A549 (cell line): ENCODE measurements around the gene ZNF526. TPM values are rescaled to one million over a fixed set of nuclear protein-coding genes. Genes with fewer than 3 reads are reported as not detected.
A peak's percentile ranks its signal among the peaks of the same experiment; 100 is the strongest.

Experiments
- ATAC-seq, 2 experiments: fragments of 200-7000 bp in 1 of 2; fragments of >200 bp in 1 of 2; cut with Nextera tagmentation in 1 of 2; cut with Tn5 transposase in 1 of 2; 3 replicates each; pipeline versions ENCODE4 v1.8.0 to v1.9.1; 2018 to 2020; ENCODE audit warnings: mild to moderate bottlenecking in 1 of 2, moderate library complexity in 1 of 2
- CTCF ChIA-PET: fragments of 300-600 bp; sonication (Branson Sonifier 250); formaldehyde crosslinking; extraction: SDS; loops from one replicate; lab custom pipeline; 2021; ENCODE audit warnings: antibody characterized with exemption, inconsistent platforms; lab: Yijun Ruan, JAX
- POLR2A ChIA-PET: fragments of 350-600 bp; formaldehyde crosslinking; extraction: SDS; loops from one replicate; lab custom pipeline; 2021; ENCODE audit warnings: antibody characterized with exemption, inconsistent platforms; lab: Yijun Ruan, JAX
- DNase-seq, 2 experiments: peaks; one replicate each; pipeline versions ENCODE4 v3.0.0 to v3.0.0-alpha.2; 2011 to 2016; ENCODE audit warnings: low read depth in 1 of 2, low spot score in 1 of 2
- FAIRE-seq: peaks from 2 replicates; lab custom pipeline; 2011; peaks lifted over from hg19 to GRCh38; lab: Jason Lieb, UNC
- H3K27ac ChIP-seq, 2 experiments: fragments of >200 bp; sonication (Bioruptor Twin); formaldehyde crosslinking; 3 replicates each; pipeline ENCODE4 v1.5.1; 2016 to 2017
- H3K4me1 ChIP-seq: fragments of >200 bp; sonication (Bioruptor Twin); formaldehyde crosslinking; 3 replicates; pipeline ENCODE4 v1.6.1; 2016
- H3K4me2 ChIP-seq: fragments of >200 bp; sonication (Bioruptor Twin); formaldehyde crosslinking; 3 replicates; pipeline ENCODE4 v1.6.1; 2016
- H3K4me3 ChIP-seq: fragments of >200 bp; sonication (Bioruptor Twin); formaldehyde crosslinking; 3 replicates; pipeline ENCODE4 v1.5.1; 2016
- H3K9me3 ChIP-seq: fragments of >200 bp; sonication (Bioruptor Twin); formaldehyde crosslinking; 3 replicates; pipeline ENCODE4 v1.6.1; 2016
- BCL3 ChIP-seq: fragments of >200 bp; sonication (Bioruptor Twin); formaldehyde crosslinking; IDR thresholded peaks from 3 replicates; pipeline ENCODE4 v1.6.1; 2016
- BHLHE40 ChIP-seq: IDR thresholded peaks from 2 replicates; pipeline ENCODE4 v1.6.1; 2012; ENCODE audit warnings: low read depth, low read length, inconsistent platforms
- CBX2 ChIP-seq: fragments of 200-600 bp; sonication (generic); IDR thresholded peaks from 2 replicates; pipeline ENCODE4 v1.6.1; 2016; ENCODE audit warnings: low read depth, mild to moderate bottlenecking, borderline replicate concordance
- CHD2 ChIP-seq: fragments of 150-350 bp; IDR thresholded peaks from 2 replicates; pipeline ENCODE4 v1.6.1; 2014; ENCODE audit warnings: low read length; ENCODE audit not compliant: partially characterized antibody
- EHF ChIP-seq: fragments of 250-450 bp; sonication (Bioruptor Pico); IDR thresholded peaks from 2 replicates; pipeline ENCODE4 v1.5.0; 2020; ENCODE audit warnings: mild to moderate bottlenecking
- ESRRA ChIP-seq: fragments of 150-350 bp; IDR thresholded peaks from 2 replicates; pipeline ENCODE4 v1.6.1; 2014; ENCODE audit warnings: mild to moderate bottlenecking, low read length, borderline replicate concordance
- HOXB13 ChIP-seq: fragments of 250-450 bp; sonication (Bioruptor Pico); IDR thresholded peaks from 2 replicates; pipeline ENCODE4 v1.5.0; 2020; ENCODE audit warnings: low read depth, mild to moderate bottlenecking, moderate library complexity
- HOXB5 ChIP-seq: fragments of 250-450 bp; sonication (Bioruptor Pico); IDR thresholded peaks from 2 replicates; pipeline ENCODE4 v1.5.0; 2020; ENCODE audit warnings: mild to moderate bottlenecking, moderate library complexity
- JUN ChIP-seq, 2 experiments: fragments of >200 bp; sonication (Bioruptor Twin); formaldehyde crosslinking; IDR thresholded peaks; 2 replicates in 1 of 2; 3 replicates in 1 of 2; pipeline ENCODE4 v1.6.1; 2016 to 2017
- KDM5A ChIP-seq: fragments of 200-600 bp; sonication (generic); IDR thresholded peaks from 2 replicates; pipeline ENCODE4 v1.6.1; 2016; ENCODE audit warnings: antibody characterized with exemption, mild to moderate bottlenecking
- MAFK ChIP-seq: fragments of 450-650 bp; IDR thresholded peaks from 2 replicates; pipeline ENCODE4 v1.6.1; 2014; ENCODE audit not compliant: partially characterized antibody
- MAX ChIP-seq: IDR thresholded peaks from 2 replicates; pipeline ENCODE4 v1.6.1; 2012
- MAZ ChIP-seq: fragments of 150-350 bp; IDR thresholded peaks from 2 replicates; pipeline ENCODE4 v1.6.1; 2014; ENCODE audit warnings: antibody characterized with exemption, low read depth, low read length, borderline replicate concordance
- NFE2L2 ChIP-seq: fragments of 150-350 bp; conservative IDR thresholded peaks from 2 replicates; pipeline ENCODE4 v1.6.1; 2014; ENCODE audit warnings: low read length
- POLR2A ChIP-seq: IDR thresholded peaks from 2 replicates; pipeline ENCODE4 v1.6.1; 2012; ENCODE audit warnings: mild to moderate bottlenecking, low read length
- RAD21 ChIP-seq, 2 experiments: fragments of >200 bp in 1 of 2; sonication (Bioruptor Twin) in 1 of 2; formaldehyde crosslinking in 1 of 2; IDR thresholded peaks in 1 of 2; conservative IDR thresholded peaks in 1 of 2; 2 replicates in 1 of 2; 3 replicates in 1 of 2; pipeline ENCODE4 v1.6.1; 2012 to 2018; ENCODE audit warnings: inconsistent platforms in 1 of 2
- REST ChIP-seq: fragments of 200-600 bp; sonication (generic); IDR thresholded peaks from 2 replicates; pipeline ENCODE4 v1.6.1; 2016; ENCODE audit warnings: antibody characterized with exemption, mild to moderate bottlenecking, moderate library complexity
- SREBF2 ChIP-seq: fragments of 450-650 bp; IDR thresholded peaks from 2 replicates; pipeline ENCODE4 v1.6.1; 2014; ENCODE audit warnings: mild to moderate bottlenecking, moderate library complexity
- TP53 ChIP-seq: fragments of 250-450 bp; sonication (Bioruptor Pico); IDR thresholded peaks from 2 replicates; pipeline ENCODE4 v1.5.0; 2021; ENCODE audit warnings: mild to moderate bottlenecking, moderate library complexity
- ZNF302 ChIP-seq: fragments of 250-450 bp; sonication (Bioruptor Pico); IDR thresholded peaks from 2 replicates; pipeline ENCODE4 v1.9.0; 2021; ENCODE audit warnings: inconsistent platforms, mild to moderate bottlenecking, moderate library complexity
- WGBS: methylation state at CpG from one replicate; pipeline ENCODE4 v1.1.6; 2017; ENCODE audit errors: missing lambda C conversion rate; 5-methylcytosine and 5-hydroxymethylcytosine counted together
- polyA plus RNA-seq, 4 experiments: library from polyadenylated mRNA; depleted of rRNA in 3 of 4; stranded (reverse); fragments of >200 nt; fragmentation: RNase III in 1 of 4; extraction: RNeasy Plus Mini Kit Qiagen cat#74134 plus additional on column Dnase treatment in 1 of 4; gene quantifications; 2 replicates in 3 of 4; 3 replicates in 1 of 4; pipeline ENCODE4 v1.2.3, GENCODE V29; 2011 to 2017
- TF ChIP-seq, protein P1 (sequence below): fragments of 150-350 bp; IDR thresholded peaks from 2 replicates; pipeline ENCODE4 v1.6.1; 2014; ENCODE audit warnings: low read depth, mild to moderate bottlenecking, low read length
- TF ChIP-seq, protein P2 (sequence below): fragments of 250-450 bp; sonication (Bioruptor Pico); IDR thresholded peaks from 2 replicates; pipeline ENCODE4 v1.5.0; 2021; ENCODE audit warnings: mild to moderate bottlenecking, moderate library complexity, borderline replicate concordance

Gene ZNF526
- polyA plus RNA-seq, 2 of the 4 experiments (the other 2 are of a cell fraction): 7.1 to 12.9 TPM

GRCh38 chr19:42185277-42185676 is 34.8 kb upstream of the ZNF526 start:
- no peak overlapping the region for H3K4me2 ChIP-seq
- no peak overlapping the region for H3K4me3 ChIP-seq
- TF ChIP-seq MAFK (peak; percentile 83), JUN (IDR thresholded peaks at IDR 0.05) (no peak), HOXB5 (CRISPR knock-in tag) (no peak)
- no peak for DNase-seq
- H3K4me1 ChIP-seq: no peaks in the 10 kb centered on the region
- peak; percentile 54 for FAIRE-seq
- ChIA-PET POLR2A (no interaction called here), CTCF (interaction anchor here (0.5 to 14.9 kb wide), 35 partner anchors 10 to 511 kb away, joined by 3 to 323 read pairs (median 5); partner anchors contain the start of genes DEDD2 and POU2F2)
- no peak for ATAC-seq
- H3K27ac ChIP-seq: no peak overlapping the region
- no peaks in the 10 kb centered on the region for H3K9me3 ChIP-seq

DNA sequence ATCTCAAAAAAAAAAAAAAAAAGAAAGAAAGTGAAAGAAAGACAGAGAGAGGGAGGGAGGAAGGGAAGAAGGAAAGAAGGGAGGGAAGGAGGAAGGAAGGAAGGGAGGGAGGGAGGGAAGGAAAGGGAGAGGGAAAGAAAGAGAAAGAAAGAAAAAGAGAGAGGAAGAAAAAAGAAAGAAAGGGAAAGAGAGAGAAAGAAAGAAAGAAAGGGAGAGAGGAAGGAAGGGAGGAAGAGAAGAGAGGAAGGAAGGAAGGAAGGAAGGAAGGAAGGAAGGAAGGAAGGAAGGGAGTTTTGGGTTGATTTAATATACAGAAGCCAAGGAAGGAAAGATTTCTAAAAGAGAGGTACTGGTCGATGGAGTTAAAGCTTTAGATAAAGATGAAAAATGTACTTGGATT is 31.4 kb upstream of the ZNF526 start:
- Histone ChIP-seq H3K4me3 (no peak overlapping the region), H3K27ac (no peak overlapping the region), H3K9me3 (peaks cover 6% of the 10 kb centered on the region), H3K4me2 (no peak overlapping the region), H3K4me1 (peaks cover 14% of the 10 kb centered on the region)
- DNase-seq (no peak), ATAC-seq (no peak), FAIRE-seq (no peak)
- ChIA-PET CTCF (interaction anchor here (0.7 to 14.9 kb wide), 12 partner anchors 8 to 231 kb away, joined by 3 to 323 read pairs (median 3); partner anchors contain the start of gene POU2F2), POLR2A (interaction anchor here (0.6 kb wide), 2 partner anchors 75 to 79 kb away, joined by 3 to 7 read pairs; no protein-coding TSS in a partner anchor)
- WGBS: 64% methylated on average over 1 of the region's 1 CpG
- TF ChIP-seq ESRRA (no peak), MAX (no peak), BHLHE40 (no peak), RAD21 (conservative IDR thresholded peaks at IDR 0.05 in 1 of 2, IDR thresholded peaks at IDR 0.05 in 1 of 2) (no peak), SREBF2 (no peak), MAZ (no peak), HOXB5 (CRISPR knock-in tag) (no peak), POLR2A (no peak), ZNF302 (CRISPR knock-in tag) (no peak), CBX2 (no peak), CHD2 (no peak), BCL3 (no peak), KDM5A (no peak), TP53 (CRISPR knock-in tag) (no peak), HOXB13 (no peak), REST (no peak), NFE2L2 (no peak), EHF (CRISPR knock-in tag) (no peak)
- TF ChIP-seq, protein P1, sequence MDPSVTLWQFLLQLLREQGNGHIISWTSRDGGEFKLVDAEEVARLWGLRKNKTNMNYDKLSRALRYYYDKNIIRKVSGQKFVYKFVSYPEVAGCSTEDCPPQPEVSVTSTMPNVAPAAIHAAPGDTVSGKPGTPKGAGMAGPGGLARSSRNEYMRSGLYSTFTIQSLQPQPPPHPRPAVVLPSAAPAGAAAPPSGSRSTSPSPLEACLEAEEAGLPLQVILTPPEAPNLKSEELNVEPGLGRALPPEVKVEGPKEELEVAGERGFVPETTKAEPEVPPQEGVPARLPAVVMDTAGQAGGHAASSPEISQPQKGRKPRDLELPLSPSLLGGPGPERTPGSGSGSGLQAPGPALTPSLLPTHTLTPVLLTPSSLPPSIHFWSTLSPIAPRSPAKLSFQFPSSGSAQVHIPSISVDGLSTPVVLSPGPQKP: no peak
- TF ChIP-seq, protein P2, sequence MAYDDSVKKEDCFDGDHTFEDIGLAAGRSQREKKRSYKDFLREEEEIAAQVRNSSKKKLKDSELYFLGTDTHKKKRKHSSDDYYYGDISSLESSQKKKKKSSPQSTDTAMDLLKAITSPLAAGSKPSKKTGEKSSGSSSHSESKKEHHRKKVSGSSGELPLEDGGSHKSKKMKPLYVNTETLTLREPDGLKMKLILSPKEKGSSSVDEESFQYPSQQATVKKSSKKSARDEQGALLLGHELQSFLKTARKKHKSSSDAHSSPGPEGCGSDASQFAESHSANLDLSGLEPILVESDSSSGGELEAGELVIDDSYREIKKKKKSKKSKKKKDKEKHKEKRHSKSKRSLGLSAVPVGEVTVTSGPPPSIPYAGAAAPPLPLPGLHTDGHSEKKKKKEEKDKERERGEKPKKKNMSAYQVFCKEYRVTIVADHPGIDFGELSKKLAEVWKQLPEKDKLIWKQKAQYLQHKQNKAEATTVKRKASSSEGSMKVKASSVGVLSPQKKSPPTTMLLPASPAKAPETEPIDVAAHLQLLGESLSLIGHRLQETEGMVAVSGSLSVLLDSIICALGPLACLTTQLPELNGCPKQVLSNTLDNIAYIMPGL (CRISPR knock-in tag): no peak
